GM19025 (cell line): Measurements from ENCODE around the gene LMF2.

Experiments
- ATAC-seq: cut with Tn5 transposase; IDR thresholded peaks from one replicate; pipeline ENCODE4 v1.9.1; 2021; ENCODE audit warnings: mild to moderate bottlenecking, low read depth, moderate library complexity; ENCODE audit not compliant: unreplicated experiment

LMF2 gene

GRCh38 chr22:50483977-50484853, 23.3 kb downstream of the LMF2 start:
- ATAC-seq: no peak

- no peak for ATAC-seq
Measured at GRCh38 chr22:50483556-50483955, 23.9 kb downstream of the LMF2 start.

GRCh38 chr22:50483106-50483505, 24.4 kb downstream of the LMF2 start:
- ATAC-seq: no peak

GRCh38 chr22:50482107-50483074, 25.1 kb downstream of the LMF2 start:
- no peak for ATAC-seq

- no peak for ATAC-seq
Measured at GRCh38 chr22:50481440-50482106, 25.9 kb downstream of the LMF2 start, which contains the start of gene ADM2. Gene ADM2 (plus strand): TSS chr22:50481543. CDS start chr22:50481848, 305 bp downstream.

- no peak for ATAC-seq
Measured at GRCh38 chr22:50481045-50481439, 26.5 kb downstream of the LMF2 start.

GRCh38 chr22:50479721-50480120, 27.8 kb downstream of the LMF2 start:
- no peak for ATAC-seq

GRCh38 chr22:50477923-50478322, 29.6 kb downstream of the LMF2 start:
- ATAC-seq: no peak

GRCh38 chr22:50476868-50477267, 30.6 kb downstream of the LMF2 start:
- ATAC-seq: no peak

- ATAC-seq: no peak
Measured at GRCh38 chr22:50475652-50476002, 31.9 kb downstream of the LMF2 start.

GRCh38 chr22:50474710-50475651, 32.5 kb downstream of the LMF2 start, which contains the start of gene SBF1:
Gene SBF1 (minus strand): TSS chr22:50475035. CDS start chr22:50474840, 195 bp downstream.
- peak; percentile 72 for ATAC-seq

- no peak for ATAC-seq
Measured at GRCh38 chr22:50473855-50474671, 33.4 kb downstream of the LMF2 start.

GRCh38 chr22:50473088-50473487, 34.4 kb downstream of the LMF2 start:
- no peak for ATAC-seq

GRCh38 chr22:50471962-50472361, 35.5 kb downstream of the LMF2 start:
- ATAC-seq: no peak

- no peak for ATAC-seq
Measured at GRCh38 chr22:50471197-50471847, 36.2 kb downstream of the LMF2 start.

- no peak for ATAC-seq
Measured at GRCh38 chr22:50470491-50470890, 37.0 kb downstream of the LMF2 start.

GRCh38 chr22:50469377-50470305, 37.9 kb downstream of the LMF2 start:
- peak; percentile 55 for ATAC-seq
